Ovary (tissue), 9 donors: Measurements from ENCODE around the gene CCNT1. TPM values are rescaled to one million over a fixed set of nuclear protein-coding genes. Genes with fewer than 3 reads are reported as not detected.

Experiments
- DNase-seq, 5 donors: peaks; one replicate each; pipeline ENCODE4 v3.0.0-alpha.2; 2019 to 2020
- H3K27ac ChIP-seq, 2 donors: fragments of 200-600 bp; one replicate each; pipeline versions ENCODE4 v1.5.1 to v1.8.0; 2019 to 2022
- H3K27me3 ChIP-seq: fragments of 200-600 bp; one replicate; pipeline ENCODE4 v1.8.0; 2022
- H3K36me3 ChIP-seq: fragments of 200-600 bp; sonication (generic); one replicate; pipeline ENCODE4 v1.5.1; 2019
- H3K4me1 ChIP-seq: one replicate; pipeline ENCODE4 v1.8.1; 2013; ENCODE audit warnings: mild to moderate bottlenecking, moderate library complexity; ENCODE audit not compliant: insufficient read depth
- H3K4me3 ChIP-seq: fragments of 200-600 bp; sonication (generic); one replicate; pipeline ENCODE4 v1.5.1; 2017
- H3K9me3 ChIP-seq, 2 donors: fragments of 200-600 bp in 1 of 2; sonication (generic) in 1 of 2; one replicate each; pipeline versions ENCODE4 v1.5.1 to v1.8.1; 2013 to 2019; ENCODE audit warnings: mild to moderate bottlenecking in 1 of 2, moderate library complexity in 1 of 2
- EP300 ChIP-seq: sonication (generic); formaldehyde crosslinking; IDR thresholded peaks from one replicate; pipeline ENCODE4 v1.6.1; 2017; ENCODE audit warnings: antibody characterized with exemption
- POLR2A ChIP-seq: fragments of 450-650 bp; IDR thresholded peaks from one replicate; pipeline ENCODE4 v1.6.1; 2017; ENCODE audit warnings: antibody characterized with exemption, mild to moderate bottlenecking, moderate library complexity
- WGBS, 3 donors: extraction: QIAGEN DNeasy Blood & Tissue Kit in 1 of 3; methylation state at CpG; one replicate each; pipeline versions ENCODE4 v1.1.5 to v1.1.7; 2013 to 2017; 5-methylcytosine and 5-hydroxymethylcytosine counted together
- intact Hi-C, 4 donors: fragments of 100-400 bp; cut with DNase I; formaldehyde crosslinking; loops; one replicate each; pipeline versions ENCODE4 v1.11.0 to v1.15.1; 2022 to 2023
- polyA plus RNA-seq, 2 donors: library from polyadenylated mRNA; stranded (reverse); fragments of 200-250 nt in 1 of 2; fragments of 350-450 nt in 1 of 2; fragmentation: Illumina TruSeq in 1 of 2; extraction: RNeasy Lipid Tissue Mini Kit (QIAGEN cat#74804) in 1 of 2; gene quantifications; one replicate each; pipeline ENCODE4 v1.2.3, GENCODE V29; 2013 to 2014
- total RNA-seq, 7 donors: library from RNA; depleted of rRNA in 2 of 7; stranded (reverse); fragments of >200 nt in 2 of 7; fragmentation: NEBNext Ultra II Directional in 3 of 7; extraction: Animal tissue kit (Norgen Biotek cat#: 25700) in 3 of 7; gene quantifications; one replicate each; pipeline versions ENCODE4 v1.1.0 to v1.2.4, GENCODE V29; 2016 to 2023
- TF ChIP-seq, protein P1 (sequence below), 3 donors: fragments of 450-650 bp in 2 of 3; fragments of 200-600 bp in 1 of 3; IDR thresholded peaks; one replicate each; pipeline versions ENCODE4 v1.5.1 to v1.8.0; 2016 to 2022; ENCODE audit warnings: antibody characterized with exemption in 3 of 3, mild to moderate bottlenecking in 1 of 3
- donor health status: DM: no; HTN: no; CAD: no; lungs with moderate emphysema.
- donor health status: DM: no; HTN: no; CAD: no.
- donor health status: Bipolar disorder and iron deficiency.
- donor health status: DM: yes; HTN: yes; CAD: no.
- donor health status: DM: no; HTN: no; CAD: no.
- donor health status: DM: yes; HTN: yes; CAD: no.

Gene CCNT1
- total and polyA plus RNA-seq, 9 donors, result 7.5 to 48.8 (median 33.4) TPM

GRCh38 chr12:48695859-48696258 is 20.6 kb downstream of the CCNT1 start:
- Histone ChIP-seq H3K4me1 (no peaks in the 10 kb centered on the region), H3K27ac (no peak overlapping the region), H3K9me3 (no peaks in the 10 kb centered on the region), H3K4me3 (no peak overlapping the region), H3K27me3 (no peaks in the 10 kb centered on the region), H3K36me3 (no peaks in the 10 kb centered on the region)
- TF ChIP-seq POLR2A (no peak), EP300 (no peak)
- TF ChIP-seq, protein P1, sequence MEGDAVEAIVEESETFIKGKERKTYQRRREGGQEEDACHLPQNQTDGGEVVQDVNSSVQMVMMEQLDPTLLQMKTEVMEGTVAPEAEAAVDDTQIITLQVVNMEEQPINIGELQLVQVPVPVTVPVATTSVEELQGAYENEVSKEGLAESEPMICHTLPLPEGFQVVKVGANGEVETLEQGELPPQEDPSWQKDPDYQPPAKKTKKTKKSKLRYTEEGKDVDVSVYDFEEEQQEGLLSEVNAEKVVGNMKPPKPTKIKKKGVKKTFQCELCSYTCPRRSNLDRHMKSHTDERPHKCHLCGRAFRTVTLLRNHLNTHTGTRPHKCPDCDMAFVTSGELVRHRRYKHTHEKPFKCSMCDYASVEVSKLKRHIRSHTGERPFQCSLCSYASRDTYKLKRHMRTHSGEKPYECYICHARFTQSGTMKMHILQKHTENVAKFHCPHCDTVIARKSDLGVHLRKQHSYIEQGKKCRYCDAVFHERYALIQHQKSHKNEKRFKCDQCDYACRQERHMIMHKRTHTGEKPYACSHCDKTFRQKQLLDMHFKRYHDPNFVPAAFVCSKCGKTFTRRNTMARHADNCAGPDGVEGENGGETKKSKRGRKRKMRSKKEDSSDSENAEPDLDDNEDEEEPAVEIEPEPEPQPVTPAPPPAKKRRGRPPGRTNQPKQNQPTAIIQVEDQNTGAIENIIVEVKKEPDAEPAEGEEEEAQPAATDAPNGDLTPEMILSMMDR (IDR thresholded peaks at IDR 0.05), result no peak
- intact Hi-C loops, result no loop called here
- no peak for DNase-seq
- WGBS, 3 donors, result 34 to 54% (median 50%) methylated on average over 2 of the region's 2 CpGs

GRCh38 chr12:48694038-48694437 is 22.5 kb downstream of the CCNT1 start:
- WGBS, 3 donors, result 95 to 96% (median 95%) methylated on average over 6 of the region's 6 CpGs
- Histone ChIP-seq H3K27me3 (no peaks in the 10 kb centered on the region), H3K9me3 (no peaks in the 10 kb centered on the region), H3K36me3 (no peaks in the 10 kb centered on the region), H3K27ac (no peak overlapping the region), H3K4me3 (no peak overlapping the region), H3K4me1 (no peaks in the 10 kb centered on the region)
- intact Hi-C loops, result no loop called here
- TF ChIP-seq EP300, result no peak
- TF ChIP-seq, protein P1 (IDR thresholded peaks at IDR 0.05), result no peak
- no peak for TF ChIP-seq POLR2A
- no peak for DNase-seq

DNA sequence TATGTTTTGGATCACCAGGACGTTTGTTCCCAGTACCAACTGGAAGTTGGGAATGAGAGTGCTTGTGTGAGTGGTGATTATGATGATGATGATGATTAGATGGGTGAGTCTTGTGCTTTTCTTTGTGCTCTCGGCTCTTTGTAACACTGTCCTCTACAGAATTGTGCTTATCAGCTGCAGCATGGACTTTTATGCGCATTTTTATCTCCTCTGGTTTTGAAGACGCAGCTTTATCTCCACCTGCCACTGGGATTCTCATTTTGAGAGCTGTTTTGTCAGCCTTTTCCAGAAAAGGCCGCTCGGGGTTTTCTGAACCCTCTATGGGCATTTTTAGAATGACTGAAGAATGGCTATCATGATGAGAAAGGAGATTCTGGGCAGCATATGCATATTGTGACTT is 22.9 kb downstream of the CCNT1 start:
- Histone ChIP-seq H3K27me3 (no peaks in the 10 kb centered on the region), H3K4me1 (no peaks in the 10 kb centered on the region), H3K36me3 (no peaks in the 10 kb centered on the region), H3K4me3 (no peak overlapping the region), H3K9me3 (no peaks in the 10 kb centered on the region), H3K27ac (no peak overlapping the region)
- intact Hi-C loops, result no loop called here
- TF ChIP-seq POLR2A (no peak), EP300 (no peak)
- TF ChIP-seq, protein P1 (IDR thresholded peaks at IDR 0.05), result no peak
- WGBS, 3 donors, result 84 to 92% (median 91%) methylated on average over 6 of the region's 6 CpGs
- no peak for DNase-seq

GRCh38 chr12:48691826-48692487 is 24.6 kb downstream of the CCNT1 start:
- no peak overlapping the region for H3K27ac ChIP-seq
- no peaks in the 10 kb centered on the region for H3K36me3 ChIP-seq
- no peak for DNase-seq
- TF ChIP-seq POLR2A (no peak), EP300 (no peak)
- TF ChIP-seq, protein P1 (IDR thresholded peaks at IDR 0.05), result no peak
- no peak overlapping the region for H3K4me3 ChIP-seq
- H3K4me1 ChIP-seq, result no peaks in the 10 kb centered on the region
- no peaks in the 10 kb centered on the region for H3K27me3 ChIP-seq
- H3K9me3 ChIP-seq, result no peaks in the 10 kb centered on the region
- 42 to 45% (median 45%) methylated on average over 2 of the region's 2 CpGs for WGBS, 3 donors
- intact Hi-C loops, result no loop called here
